Measurements from ENCODE around the gene PPFIBP2.

- TF ChIP-seq CTCF (conservative IDR thresholded peaks at IDR 0.05; ENCODE audit: low read depth, low read length) = no peak
- TF ChIP-seq EZH2 (IDR thresholded peaks at IDR 0.05; ENCODE audit: borderline replicate concordance, low read depth, low read length, poor library complexity, severe bottlenecking) = no peak
These were observed 63.0 kb downstream of the PPFIBP2 start for GRCh38 chr11:7576726-7577290.
